ENCODE results near the gene RPL29.

The RPL29 gene

DNA sequence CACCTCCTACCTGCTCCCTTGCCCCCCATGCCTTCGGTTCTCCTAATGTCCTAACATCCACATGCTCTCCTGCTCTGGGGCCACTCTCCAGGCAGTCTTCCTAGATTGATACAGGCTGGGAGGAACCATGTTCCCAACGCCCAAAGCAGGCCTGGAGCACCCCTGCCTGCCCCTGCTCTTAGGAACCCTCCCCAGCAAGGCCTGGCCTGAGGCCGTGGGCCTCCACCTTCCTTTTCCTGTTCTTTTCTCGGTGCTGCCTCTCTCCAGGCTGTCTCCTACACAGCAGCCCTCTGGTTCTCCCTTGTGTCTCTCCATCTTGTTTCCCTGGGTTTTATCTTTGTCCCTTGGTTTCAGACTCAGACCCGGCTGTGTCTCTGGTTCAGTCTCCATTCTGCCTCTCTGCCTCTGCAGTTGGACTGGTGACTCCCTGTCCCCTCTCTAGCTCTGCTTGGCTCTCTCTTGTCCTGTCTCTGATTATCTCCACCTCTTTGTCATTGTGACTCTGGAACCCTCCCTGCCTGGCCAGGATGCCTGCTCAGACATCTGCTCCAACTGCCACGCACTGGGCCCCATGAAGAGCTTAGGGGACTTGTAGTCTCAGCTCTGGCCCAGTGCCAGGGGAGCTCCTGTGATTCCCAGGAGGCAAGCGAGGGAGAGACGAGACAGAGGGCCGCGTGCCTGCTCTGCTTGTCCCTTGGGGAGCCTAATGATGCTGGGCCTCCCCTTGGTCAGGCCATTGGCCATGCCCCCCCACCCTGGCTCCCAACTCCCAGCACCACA is 26.0 kb upstream of the RPL29 start:
- TF ChIP-seq RAD21 (IDR thresholded peaks at IDR 0.05; ENCODE audit: low read depth): no peak
- no peak for TF ChIP-seq YY1 (IDR thresholded peaks at IDR 0.05; ENCODE audit: low read depth)
- TF ChIP-seq ZBTB7A (IDR thresholded peaks at IDR 0.05; ENCODE audit: low read depth): no peak
- no peak for TF ChIP-seq NFIC (IDR thresholded peaks at IDR 0.05)
- no peak for TF ChIP-seq TCF12 (IDR thresholded peaks at IDR 0.05; ENCODE audit: low read depth)
- no peak for TF ChIP-seq CEBPB (IDR thresholded peaks at IDR 0.05)
- TF ChIP-seq EGR1 (IDR thresholded peaks at IDR 0.05): no peak
- no peak for TF ChIP-seq REST (IDR thresholded peaks at IDR 0.05; ENCODE audit: low read depth)
- TF ChIP-seq, protein P1, sequence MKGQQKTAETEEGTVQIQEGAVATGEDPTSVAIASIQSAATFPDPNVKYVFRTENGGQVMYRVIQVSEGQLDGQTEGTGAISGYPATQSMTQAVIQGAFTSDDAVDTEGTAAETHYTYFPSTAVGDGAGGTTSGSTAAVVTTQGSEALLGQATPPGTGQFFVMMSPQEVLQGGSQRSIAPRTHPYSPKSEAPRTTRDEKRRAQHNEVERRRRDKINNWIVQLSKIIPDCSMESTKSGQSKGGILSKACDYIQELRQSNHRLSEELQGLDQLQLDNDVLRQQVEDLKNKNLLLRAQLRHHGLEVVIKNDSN (IDR thresholded peaks at IDR 0.05): no peak
- TF ChIP-seq CREB1 (IDR thresholded peaks at IDR 0.05; ENCODE audit: low read depth): no peak
- no peak for TF ChIP-seq EP300 (IDR thresholded peaks at IDR 0.05; ENCODE audit: borderline replicate concordance)
- no peak for TF ChIP-seq FOXM1 (IDR thresholded peaks at IDR 0.05; ENCODE audit: borderline replicate concordance, low read depth)
- no peak for TF ChIP-seq TAF1 (IDR thresholded peaks at IDR 0.05; ENCODE audit: low read depth)
- TF ChIP-seq TEAD4 (IDR thresholded peaks at IDR 0.05): no peak
- TF ChIP-seq, protein P2, sequence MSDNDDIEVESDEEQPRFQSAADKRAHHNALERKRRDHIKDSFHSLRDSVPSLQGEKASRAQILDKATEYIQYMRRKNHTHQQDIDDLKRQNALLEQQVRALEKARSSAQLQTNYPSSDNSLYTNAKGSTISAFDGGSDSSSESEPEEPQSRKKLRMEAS (IDR thresholded peaks at IDR 0.05): no peak

- TF ChIP-seq, protein P1 (IDR thresholded peaks at IDR 0.05): no peak
- TF ChIP-seq, protein P2 (IDR thresholded peaks at IDR 0.05): no peak
- TF ChIP-seq CREB1 (IDR thresholded peaks at IDR 0.05; ENCODE audit: low read depth) (no peak), EGR1 (IDR thresholded peaks at IDR 0.05) (no peak), TCF12 (IDR thresholded peaks at IDR 0.05; ENCODE audit: low read depth) (no peak), YY1 (IDR thresholded peaks at IDR 0.05; ENCODE audit: low read depth) (no peak), TAF1 (IDR thresholded peaks at IDR 0.05; ENCODE audit: low read depth) (no peak), RAD21 (IDR thresholded peaks at IDR 0.05; ENCODE audit: low read depth) (no peak), REST (IDR thresholded peaks at IDR 0.05; ENCODE audit: low read depth) (no peak), NFIC (IDR thresholded peaks at IDR 0.05) (no peak)
Measured at GRCh38 chr3:52020796-52021195, 25.1 kb upstream of the RPL29 start.

- TF ChIP-seq CREB1 (IDR thresholded peaks at IDR 0.05; ENCODE audit: low read depth): no peak
- TF ChIP-seq, protein P1 (IDR thresholded peaks at IDR 0.05): no peak
- TF ChIP-seq REST (IDR thresholded peaks at IDR 0.05; ENCODE audit: low read depth): no peak
Measured at GRCh38 chr3:52019352-52020080, 23.8 kb upstream of the RPL29 start.
